NCI-H2196 treated with DMSO at 0.1 percent for 48 hours (cell line): ENCODE results near the gene KCNAB2.

ENCODE experiments used
- DNase-seq: peaks from one replicate; lab custom pipeline; 2025; ENCODE audit not compliant: unreplicated experiment; lab: John Stamatoyannopoulos, UW

The KCNAB2 gene

GRCh38 chr1:6077506-6077905 lies 31.8 kb downstream of the KCNAB2 start:
- no peak for DNase-seq

DNA sequence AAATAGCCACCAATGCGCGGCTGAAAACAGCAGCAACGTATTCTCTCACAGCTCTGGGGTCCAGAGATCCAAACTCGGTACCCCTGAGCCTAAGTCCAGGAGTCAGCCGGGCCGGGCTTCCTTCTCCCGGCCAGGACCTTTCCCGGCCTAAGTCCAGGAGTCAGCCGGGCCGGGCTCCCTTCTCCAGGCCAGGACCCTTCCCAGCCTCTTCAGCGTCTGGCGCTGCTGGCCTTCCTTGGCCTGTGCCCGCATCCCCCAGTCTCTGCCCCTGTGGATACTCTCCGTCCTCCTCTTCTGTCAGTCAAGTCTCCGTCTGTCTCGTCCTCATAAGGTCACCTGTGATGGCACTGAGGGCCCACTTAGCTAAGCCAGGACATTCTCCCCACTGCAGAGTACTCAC lies 32.2 kb downstream of the KCNAB2 start:
- DNase-seq: no peak

DNA sequence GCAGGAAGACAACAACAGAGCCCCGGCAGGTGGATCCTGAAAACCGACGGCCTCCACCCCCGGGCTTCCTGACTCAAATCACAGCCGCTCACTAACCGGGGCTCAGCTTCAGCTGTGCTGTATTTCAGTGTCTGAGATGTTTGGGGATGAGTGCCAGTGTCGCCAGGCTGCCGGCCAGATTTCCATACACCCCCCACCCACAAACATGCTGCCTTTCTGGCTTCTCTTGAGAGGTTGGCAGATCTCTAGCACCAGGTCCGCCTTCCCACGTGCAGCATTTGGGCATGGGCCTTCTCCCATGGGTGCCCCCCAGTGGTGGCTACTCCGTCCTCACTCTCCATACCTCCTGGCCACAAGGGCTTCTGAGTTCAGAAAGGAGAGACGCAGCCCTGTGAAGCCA lies 34.8 kb downstream of the KCNAB2 start:
- DNase-seq: no peak

- DNase-seq: no peak
Measured at GRCh38 chr1:6081901-6082300, 36.2 kb downstream of the KCNAB2 start.

- DNase-seq: no peak
Measured at GRCh38 chr1:6082430-6082971, 36.8 kb downstream of the KCNAB2 start.

DNA sequence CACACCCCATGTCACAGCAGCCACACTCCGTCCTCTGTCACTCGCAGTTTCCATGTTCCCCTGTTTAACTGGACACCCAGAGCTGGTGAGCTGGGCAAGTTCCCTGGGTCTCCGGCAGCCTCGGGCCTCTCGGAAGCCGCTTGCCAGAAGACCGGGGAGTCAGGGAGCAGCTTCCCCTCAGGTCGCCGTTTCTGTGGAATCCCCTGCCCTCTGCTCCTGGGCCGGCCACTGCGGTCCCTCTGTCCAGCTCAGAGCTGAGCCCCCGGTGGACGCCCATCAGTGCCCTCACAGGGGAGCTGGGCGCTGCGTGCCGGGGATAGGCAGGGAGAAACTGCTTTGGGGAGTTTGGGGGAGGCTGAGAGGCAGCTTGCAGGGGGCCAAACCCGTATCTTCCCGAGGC lies 37.7 kb downstream of the KCNAB2 start:
- no peak for DNase-seq

- DNase-seq: no peak
Measured at GRCh38 chr1:6083801-6084446, 38.2 kb downstream of the KCNAB2 start.

DNA sequence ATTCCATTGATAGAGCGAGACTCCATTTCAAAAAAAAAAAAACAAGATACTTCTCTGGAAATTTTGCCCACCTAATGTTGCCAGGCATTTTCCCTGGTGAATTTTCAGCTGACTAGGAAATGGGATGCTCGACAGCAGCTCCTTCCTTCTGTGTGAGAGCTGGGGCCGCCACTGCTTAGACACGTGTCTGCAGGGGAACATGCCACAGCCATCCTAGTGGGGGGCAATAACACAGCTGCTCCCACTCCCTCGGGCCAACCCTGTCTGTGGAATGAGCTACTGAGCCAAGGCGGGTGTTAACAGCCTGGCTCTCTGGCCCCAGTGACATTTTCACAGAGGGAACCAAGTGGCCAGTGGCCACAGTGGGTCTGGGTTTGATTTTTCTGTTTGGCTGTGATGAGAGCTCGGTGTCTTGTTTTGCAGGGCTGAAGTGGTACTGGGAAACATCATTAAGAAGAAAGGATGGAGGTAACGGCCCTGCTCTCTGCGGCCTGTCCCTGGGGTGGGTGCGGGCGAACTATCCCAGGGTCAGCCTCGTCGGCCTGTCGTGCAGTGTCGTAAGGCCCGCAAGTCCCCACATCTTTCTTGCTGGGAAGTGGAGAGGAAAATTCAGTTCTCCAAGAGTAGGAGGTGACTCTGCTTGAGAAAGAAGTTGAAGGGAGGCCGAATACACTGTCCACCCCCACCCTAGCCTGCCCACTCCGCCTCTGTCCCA lies 39.2 kb downstream of the KCNAB2 start:
- DNase-seq: no peak

- DNase-seq: no peak
Measured at GRCh38 chr1:6085666-6086065, 40.0 kb downstream of the KCNAB2 start.

DNA sequence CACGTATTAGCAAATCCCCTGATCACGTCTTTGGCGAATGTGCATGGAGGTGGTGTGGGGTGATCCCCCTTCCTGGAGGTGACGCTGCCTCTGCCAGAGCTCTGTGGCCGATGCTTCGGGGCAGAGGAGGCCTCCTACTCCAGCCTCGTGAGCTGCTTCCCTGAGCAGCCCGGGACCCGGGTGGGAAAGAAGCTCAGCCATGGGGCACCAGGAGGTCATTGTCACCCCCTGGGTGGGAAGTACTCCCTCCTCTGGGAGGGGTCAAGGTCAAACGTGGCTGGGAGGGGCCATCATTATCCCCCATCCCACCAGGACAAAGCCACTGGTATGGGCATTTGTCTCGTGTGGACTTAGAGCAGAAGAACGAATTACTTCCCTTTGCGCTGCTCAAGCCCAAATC lies 40.7 kb downstream of the KCNAB2 start:
- no peak for DNase-seq

- no peak for DNase-seq
Measured at GRCh38 chr1:6086762-6087376, 41.2 kb downstream of the KCNAB2 start.

DNA sequence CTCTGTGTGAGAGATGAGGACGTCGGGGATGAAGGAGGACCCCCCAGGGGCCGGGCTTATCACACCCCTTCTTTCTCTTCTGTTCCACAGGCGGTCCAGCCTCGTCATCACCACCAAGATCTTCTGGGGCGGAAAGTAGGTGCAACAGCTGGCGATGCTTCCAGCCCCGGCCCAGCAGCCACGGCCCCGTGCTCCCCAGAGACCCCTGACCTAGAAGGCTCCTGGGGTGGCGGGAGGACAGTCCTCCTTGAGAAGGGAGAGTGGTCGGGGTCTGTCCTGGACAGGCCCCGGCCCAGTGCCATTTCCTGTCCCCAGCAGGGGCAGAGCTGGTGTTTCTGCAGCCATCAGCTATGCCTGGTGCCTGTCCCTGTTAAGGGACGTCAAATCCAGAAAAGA lies 41.7 kb downstream of the KCNAB2 start:
- DNase-seq: no peak

DNA sequence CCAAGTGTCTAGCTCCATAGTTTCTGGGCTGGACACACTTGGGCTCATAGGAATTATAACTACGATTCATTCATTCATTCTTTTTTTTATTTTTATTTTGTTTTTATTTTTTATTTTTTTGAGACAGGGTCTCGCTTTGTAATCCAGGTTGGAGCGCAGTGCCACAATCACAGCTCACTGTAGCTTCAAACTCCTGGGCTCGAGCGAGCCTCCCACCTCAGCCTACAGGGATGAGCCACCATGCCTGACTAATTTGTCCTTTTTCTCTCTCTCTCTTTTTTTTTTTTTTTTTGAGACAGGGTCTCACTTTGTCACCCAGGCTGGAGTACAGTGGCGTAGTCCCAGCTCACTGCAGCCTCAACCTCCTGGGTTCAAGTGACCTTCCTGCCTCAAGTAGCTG lies 42.3 kb downstream of the KCNAB2 start:
- DNase-seq: no peak

- DNase-seq: no peak
Measured at GRCh38 chr1:6088956-6089355, 43.3 kb downstream of the KCNAB2 start.

- DNase-seq: no peak
Measured at GRCh38 chr1:6090288-6090687, 44.6 kb downstream of the KCNAB2 start.

- DNase-seq: no peak
Measured at GRCh38 chr1:6090996-6091822, 45.5 kb downstream of the KCNAB2 start.

- DNase-seq: no peak
Measured at GRCh38 chr1:6091823-6092109, 46.1 kb downstream of the KCNAB2 start.

- DNase-seq: no peak
Measured at GRCh38 chr1:6092211-6092610, 46.5 kb downstream of the KCNAB2 start.

- DNase-seq: no peak
Measured at GRCh38 chr1:6093071-6093470, 47.4 kb downstream of the KCNAB2 start.

DNA sequence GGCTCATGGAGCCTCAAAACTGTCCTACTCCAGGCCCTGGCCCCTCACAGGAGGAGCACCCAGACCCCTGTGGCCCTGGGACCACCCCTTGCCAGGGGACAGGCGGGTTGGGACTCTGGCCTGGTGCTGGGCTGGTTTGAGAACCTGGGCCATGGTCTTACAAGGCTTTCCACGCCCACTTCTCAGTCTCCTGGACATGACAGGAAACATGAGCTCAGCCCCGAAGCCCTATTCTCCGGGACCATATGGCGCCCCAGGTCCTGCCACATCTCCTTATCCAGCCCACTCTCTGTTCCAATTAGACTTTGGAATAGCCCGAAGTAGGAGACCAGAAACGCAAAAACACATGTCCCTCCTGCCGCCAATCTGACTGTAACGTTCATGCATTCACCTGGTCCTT lies 47.9 kb downstream of the KCNAB2 start:
- DNase-seq: no peak

- DNase-seq: no peak
Measured at GRCh38 chr1:6094246-6094645, 48.6 kb downstream of the KCNAB2 start.
